HG02973 (cell line): ENCODE measurements around the gene NFIB.

ENCODE experiments used
- ATAC-seq: cut with Tn5 transposase; IDR thresholded peaks from one replicate; pipeline ENCODE4 v1.9.1; 2021; ENCODE audit warnings: moderate library complexity; ENCODE audit not compliant: unreplicated experiment

Gene NFIB

DNA sequence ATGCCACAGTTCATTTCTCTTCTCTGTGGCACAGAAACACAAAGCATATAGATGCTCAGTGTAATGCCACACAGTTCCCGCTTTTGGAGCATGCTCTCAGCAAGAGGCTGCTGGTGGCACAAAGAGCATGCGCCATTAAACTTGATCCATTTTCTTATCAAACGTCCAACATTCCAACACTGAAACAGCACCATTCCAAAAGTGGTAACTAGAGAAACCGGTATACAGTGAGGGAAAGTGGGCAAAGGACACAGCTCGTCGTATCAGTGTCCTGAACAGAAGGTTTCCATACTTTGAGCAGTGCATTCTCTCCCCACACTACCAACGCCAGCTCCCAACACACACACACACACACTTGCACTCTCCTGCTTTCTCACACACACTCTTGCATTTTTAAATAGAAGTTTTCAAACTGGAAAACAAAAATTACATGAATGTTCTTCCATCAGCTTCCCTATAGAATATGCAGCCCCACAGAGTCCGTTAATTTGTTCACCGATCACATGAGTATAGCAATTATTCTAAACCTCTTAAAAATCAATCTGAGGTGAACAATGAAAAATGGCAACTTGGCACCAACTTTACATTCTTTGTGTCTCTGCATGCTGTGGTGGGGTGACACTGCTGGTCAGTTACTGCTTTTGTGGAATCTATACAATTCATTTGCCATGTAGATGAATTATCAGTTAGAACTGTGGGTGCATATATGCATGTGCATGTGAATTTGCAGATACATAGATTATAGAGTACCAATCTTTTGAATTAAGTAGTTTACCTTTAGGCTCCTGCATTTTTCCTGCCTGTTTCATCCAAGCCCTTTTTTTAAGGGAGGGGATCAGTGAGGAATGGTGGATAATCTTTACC, 5.7 kb downstream of the NFIB start:
- no peak for ATAC-seq

- ATAC-seq, result no peak
Measured at GRCh38 chr9:14306672-14307660, 7.0 kb downstream of the NFIB start.

DNA sequence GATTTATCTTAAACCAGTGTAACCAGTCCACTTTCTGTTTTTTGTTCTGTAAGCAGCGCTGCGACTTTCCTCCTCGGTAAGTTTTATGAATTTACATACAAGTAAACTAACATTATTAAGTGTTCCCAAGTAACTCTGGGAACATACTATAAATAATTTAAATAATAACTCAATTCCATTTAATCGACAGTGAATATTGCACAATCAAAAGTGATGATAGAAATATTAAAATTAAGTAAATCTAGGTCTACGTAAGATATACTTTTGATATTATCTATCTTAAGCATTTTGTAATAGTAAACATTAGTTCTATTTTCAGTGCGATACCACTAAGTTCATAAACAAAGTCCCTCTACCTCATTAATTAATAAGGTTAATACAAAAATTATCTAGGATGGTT, 7.8 kb downstream of the NFIB start:
- no peak for ATAC-seq

DNA sequence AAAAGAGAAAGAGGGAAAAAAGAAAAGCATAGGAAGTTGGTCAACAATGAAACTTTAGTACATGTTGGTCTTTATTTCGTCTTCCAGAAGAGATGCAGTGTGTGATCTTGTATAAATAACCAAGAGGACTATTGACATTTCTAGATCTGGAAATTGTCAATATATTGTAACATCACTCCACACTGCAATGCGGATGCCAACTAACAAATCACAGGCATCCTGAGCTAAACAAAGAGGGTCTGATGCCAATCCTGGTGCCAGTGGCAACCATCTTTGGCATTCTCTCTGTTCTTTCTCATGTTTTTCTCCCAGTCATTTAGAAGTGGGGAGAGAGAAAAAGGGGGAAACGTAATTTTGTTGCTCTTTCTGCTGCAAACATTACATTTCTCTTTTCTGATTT, 9.7 kb downstream of the NFIB start:
- no peak for ATAC-seq

- no peak for ATAC-seq
Measured at GRCh38 chr9:14303521-14303920, 10.4 kb downstream of the NFIB start.

DNA sequence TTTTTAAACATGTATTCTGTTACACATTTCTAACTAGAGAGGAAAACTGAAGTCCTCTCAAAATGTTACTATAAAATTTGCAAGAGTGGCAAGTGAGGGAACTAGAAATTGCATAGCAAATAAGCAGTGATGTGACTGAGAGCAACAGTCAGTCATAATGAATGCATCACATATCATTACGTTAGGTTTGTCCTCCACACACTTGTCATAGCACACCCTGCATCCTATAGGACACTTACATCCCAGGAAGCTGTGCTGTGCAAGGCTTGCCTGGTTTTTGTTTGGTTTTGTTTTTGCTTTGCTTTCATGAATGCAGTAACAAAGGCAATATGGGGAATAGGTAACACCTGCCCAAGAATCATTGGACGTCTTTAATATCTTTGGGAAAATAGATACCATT, 10.8 kb downstream of the NFIB start:
- no peak for ATAC-seq

GRCh38 chr9:14302405-14302804, 11.5 kb downstream of the NFIB start:
- no peak for ATAC-seq

GRCh38 chr9:14301583-14302021, 12.3 kb downstream of the NFIB start:
- no peak for ATAC-seq

DNA sequence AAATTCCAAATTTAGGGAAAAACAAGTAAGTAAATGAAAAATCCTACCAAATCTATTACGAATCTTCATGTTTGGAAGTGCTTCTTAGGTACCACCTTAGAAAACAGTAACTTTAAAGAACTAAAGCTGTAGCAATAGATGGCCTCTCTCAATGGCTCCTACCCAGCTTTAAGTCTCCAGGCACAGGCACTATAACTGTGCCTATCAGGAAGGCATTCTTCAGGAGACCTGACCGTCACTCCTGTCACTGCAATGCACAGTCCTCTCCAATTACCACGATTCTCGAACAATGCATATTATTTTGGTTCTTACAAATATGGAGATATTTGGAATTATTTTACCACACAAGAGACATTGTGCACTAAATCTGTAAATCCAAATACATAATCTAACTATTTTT, 12.9 kb downstream of the NFIB start:
- no peak for ATAC-seq

- no peak for ATAC-seq
Measured at GRCh38 chr9:14300588-14300987, 13.4 kb downstream of the NFIB start.

GRCh38 chr9:14300040-14300439, 13.9 kb downstream of the NFIB start:
- ATAC-seq, result no peak

DNA sequence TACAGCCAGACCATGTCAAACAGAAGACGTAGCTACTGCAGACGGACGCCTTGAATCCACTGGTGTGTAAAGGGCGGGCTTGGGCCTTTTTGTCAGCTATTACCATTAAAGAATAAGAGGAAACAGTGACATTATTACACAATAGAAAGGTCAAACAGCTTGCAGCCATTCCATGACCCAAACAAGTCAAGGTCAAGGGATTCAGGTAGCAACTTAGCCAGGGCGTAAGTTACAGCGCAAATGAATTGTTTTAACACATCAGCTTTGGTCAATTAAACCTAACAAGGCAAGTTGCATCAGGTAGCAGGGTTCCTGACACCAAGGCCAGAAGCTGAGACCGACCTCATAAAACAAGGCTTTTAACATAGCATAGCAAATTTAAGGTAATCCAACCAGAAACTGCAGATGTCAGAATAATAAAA, 15.3 kb downstream of the NFIB start:
- ATAC-seq, result no peak

GRCh38 chr9:14296495-14297113, 17.3 kb downstream of the NFIB start:
- no peak for ATAC-seq

DNA sequence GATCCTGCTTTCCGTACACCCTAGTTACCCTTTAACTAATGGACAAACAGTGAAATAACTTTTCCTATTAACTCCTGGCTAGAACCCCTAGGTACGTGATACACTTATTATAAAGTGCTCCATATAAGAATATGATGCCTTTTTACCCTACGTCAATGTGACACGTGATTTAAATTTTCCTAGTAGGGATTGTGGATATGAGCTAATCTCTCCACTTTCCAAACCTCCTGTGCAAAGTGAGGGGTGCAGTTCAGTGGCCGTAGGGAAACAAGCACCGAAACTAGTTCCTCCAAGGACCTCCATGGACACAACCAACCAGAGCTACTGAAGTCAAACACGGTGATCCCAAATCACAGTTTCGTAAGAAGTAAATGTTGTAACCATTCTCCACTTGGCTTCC, 19.3 kb downstream of the NFIB start:
- ATAC-seq, result no peak

DNA sequence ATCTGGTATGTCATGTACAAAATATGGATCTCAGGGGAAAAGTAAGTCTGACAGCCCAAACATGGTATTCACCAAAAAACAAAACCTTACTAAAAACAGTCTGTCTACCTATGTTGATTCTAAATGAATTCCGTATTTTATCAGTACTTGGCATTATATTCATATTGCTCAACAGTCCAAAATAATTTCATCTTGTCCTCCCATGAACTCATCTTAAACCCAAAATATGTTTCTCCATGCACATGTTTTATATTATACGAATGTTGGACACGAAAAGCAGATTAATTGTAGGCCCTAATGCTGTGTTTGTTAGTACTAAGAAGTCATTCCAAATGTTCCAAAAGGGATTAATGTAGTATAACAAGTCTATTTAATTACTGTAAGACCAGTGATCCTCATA, 20.1 kb downstream of the NFIB start:
- ATAC-seq, result no peak

GRCh38 chr9:14292181-14292739, 21.7 kb downstream of the NFIB start:
- ATAC-seq, result no peak

- ATAC-seq, result no peak
Measured at GRCh38 chr9:14289916-14290315, 24.0 kb downstream of the NFIB start.

GRCh38 chr9:14288433-14288832, 25.5 kb downstream of the NFIB start:
- ATAC-seq, result no peak

DNA sequence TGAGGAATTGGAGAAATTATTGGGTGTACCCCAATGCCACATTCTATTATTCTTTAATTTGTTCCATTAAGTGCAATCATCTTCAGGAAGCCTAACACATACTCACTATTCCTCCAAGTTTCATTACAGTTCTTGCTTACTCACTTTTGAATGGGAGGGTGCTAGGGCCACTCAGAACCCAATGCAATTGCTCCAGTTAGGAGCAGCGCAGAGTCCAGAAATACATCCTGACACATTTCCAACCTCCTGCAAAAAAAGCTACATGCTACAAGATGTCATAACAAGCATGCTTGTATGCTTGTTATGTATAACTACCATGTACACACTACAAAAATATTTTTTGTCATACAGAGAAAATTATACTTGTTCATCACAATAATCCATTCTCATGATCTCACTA, 27.8 kb downstream of the NFIB start:
- ATAC-seq, result no peak

DNA sequence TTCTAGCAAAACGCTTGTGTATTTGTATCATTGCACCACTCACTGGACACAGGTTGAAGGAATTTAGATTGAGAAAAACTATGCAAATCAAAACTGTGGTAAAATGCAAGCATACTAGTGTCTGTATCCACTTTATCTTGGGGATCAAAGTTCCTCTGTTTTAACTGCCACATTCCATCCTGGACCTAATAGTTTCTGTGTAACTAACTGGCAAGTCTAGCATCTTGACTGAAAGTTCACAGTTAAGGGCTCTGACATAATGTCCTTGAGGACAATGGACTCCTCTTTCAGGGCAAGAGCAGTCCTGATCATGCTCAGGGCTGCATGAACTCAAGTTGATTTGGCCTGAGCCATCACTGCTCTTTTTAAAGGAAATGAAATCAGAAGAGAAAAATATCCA, 30.7 kb downstream of the NFIB start:
- ATAC-seq, result no peak

DNA sequence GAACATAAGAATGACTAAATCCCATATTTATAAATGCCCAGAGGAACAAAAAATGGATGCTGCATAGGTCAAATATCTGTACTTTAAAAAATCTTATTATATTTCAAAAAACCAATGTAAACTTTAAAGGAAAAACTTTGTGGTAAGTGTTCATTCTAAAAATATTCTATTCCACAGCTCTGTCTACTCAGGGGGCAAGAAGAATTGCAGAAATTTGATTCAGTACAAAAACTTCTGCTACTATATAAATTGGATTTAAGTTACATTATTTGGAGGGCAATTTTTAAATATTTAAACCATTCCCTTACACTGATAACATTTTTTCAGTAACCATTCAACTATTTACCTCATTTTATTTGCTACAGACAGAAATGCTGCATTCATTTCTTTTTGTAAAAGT, 32.1 kb downstream of the NFIB start:
- no peak for ATAC-seq
